ENCODE measurements around the gene DAGLA.
"Not testable (repeated sequence)": the region's sequence is repeated elsewhere in the genome, so short reads cannot be mapped to it uniquely, and the experiment has no call there.

DNA sequence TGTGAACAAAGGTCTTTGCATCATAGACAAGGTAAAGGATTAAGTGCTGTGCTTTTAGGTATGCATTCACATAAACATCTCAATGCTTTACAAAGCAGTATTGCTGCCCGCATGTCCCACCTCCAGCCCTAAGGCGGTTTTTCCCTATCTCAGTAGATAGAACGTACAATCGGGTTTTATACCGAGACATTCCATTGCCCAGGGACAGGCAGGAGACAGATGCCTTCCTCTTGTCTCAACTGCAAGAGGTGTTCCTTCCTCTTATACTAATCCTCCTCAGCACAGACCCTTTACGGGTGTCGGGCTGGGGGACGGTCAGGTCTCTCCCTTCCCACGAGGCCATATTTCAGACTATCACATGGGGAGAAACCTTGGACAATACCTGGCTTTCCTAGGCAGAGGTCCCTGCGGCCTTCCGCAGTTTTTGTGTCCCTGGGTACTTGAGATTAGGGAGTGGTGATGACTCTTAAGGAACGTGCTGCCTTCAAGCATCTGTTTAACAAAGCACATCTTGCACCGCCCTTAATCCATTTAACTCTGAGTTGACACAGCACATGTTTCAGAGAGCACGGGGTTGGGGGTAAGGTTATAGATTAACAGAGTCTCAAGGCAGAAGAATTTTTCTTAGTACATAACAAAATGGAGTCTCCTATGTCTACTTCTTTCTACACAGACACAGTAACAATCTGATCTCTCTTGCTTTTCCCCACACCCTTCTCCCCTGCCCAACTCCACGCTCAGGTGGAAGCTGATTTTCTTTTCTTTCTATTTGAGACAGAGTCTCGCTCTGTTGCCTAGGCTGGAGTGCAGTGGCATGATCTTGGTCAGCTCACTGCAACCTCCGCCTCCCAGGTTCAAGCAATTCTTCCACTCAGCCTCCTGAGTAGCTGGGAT lies 24.7 kb upstream of the DAGLA start:
- TF ChIP-seq, protein P1, sequence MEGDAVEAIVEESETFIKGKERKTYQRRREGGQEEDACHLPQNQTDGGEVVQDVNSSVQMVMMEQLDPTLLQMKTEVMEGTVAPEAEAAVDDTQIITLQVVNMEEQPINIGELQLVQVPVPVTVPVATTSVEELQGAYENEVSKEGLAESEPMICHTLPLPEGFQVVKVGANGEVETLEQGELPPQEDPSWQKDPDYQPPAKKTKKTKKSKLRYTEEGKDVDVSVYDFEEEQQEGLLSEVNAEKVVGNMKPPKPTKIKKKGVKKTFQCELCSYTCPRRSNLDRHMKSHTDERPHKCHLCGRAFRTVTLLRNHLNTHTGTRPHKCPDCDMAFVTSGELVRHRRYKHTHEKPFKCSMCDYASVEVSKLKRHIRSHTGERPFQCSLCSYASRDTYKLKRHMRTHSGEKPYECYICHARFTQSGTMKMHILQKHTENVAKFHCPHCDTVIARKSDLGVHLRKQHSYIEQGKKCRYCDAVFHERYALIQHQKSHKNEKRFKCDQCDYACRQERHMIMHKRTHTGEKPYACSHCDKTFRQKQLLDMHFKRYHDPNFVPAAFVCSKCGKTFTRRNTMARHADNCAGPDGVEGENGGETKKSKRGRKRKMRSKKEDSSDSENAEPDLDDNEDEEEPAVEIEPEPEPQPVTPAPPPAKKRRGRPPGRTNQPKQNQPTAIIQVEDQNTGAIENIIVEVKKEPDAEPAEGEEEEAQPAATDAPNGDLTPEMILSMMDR (IDR thresholded peaks at IDR 0.05): not testable (repeated sequence)
- not testable (repeated sequence) for TF ChIP-seq EP300 (IDR thresholded peaks at IDR 0.05)

All from tibial nerve (tissue), 4 donors.